T-helper 1 cell treated with Interleukin-12 subunit alpha and Interleukin-12 subunit beta and Interleukin-4 antibody, amounts not matched to agents 30 ng/mL and 1 ng/mL, for 36 hours (primary cell): ENCODE results near the gene MAN1B1. TPM values are rescaled to one million over a fixed set of nuclear protein-coding genes. Genes with fewer than 3 reads are reported as not detected.
"Not testable (repeated sequence)": the region's sequence is repeated elsewhere in the genome, so short reads cannot be mapped to it uniquely, and the experiment has no call there.

ENCODE experiments used
- intact Hi-C: fragments of 100-400 bp; cut with micrococcal nuclease; formaldehyde crosslinking; loops from one replicate; pipeline ENCODE4 v1.15.1; 2024
- total RNA-seq: library from RNA; stranded (reverse); gene quantifications from 2 replicates; pipeline ENCODE4 v1.2.3, GENCODE V29; 2022

Gene MAN1B1
- total RNA-seq, 1 donor from 2014 or later = 54.3 TPM

GRCh38 chr9:137052293-137052692 lies 34.5 kb upstream of the MAN1B1 start:
- intact Hi-C loops = no loop called here

DNA sequence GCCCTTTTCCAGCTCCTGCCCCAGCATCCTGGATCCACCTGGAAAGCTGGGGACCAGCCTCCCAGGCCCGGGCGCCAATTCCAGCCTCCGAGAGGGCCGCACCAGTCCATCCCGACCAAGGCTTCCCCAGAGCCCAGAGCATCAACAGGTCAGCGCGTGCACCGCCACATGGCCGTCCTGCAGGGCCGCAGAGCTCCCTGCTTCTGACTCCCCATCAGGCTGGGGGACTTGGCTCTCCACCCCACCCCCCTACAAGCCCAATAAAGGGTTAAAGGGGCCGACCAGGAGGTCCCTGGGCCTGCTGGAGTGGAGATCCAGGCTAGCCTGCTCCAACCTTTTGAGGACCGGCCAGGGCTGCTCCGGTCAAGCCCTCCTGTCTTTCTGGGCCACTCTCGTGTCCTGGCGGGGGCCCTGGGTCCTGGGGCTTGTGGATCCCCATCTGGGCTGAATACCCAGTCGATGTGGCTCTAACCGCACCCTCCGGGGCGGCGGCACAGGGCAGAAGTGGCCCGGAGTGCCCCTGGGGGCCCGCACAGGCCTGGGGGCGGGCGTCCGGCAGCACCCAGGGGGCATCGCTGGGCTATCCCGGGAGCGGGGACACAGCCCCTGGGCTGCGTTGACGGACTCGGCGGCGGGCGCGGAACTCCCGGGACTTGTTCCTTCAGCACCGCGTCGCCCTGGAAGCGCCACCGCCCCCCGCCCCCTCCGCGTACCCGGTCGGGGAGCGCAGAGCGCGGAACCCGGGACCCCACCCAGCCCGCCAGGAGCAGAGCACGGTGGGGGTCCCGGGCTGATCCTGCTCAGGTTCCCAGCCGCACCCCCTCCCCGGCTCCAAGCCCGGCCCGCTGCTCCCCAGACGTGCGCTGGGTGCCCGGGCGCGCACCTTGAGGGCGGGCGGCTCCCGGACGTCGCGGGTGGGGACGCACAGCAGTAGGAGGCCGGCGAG lies 33.5 kb upstream of the MAN1B1 start:
- intact Hi-C loops = no loop called here

- intact Hi-C loops = no loop called here
Measured at GRCh38 chr9:137053944-137054931, 32.5 kb upstream of the MAN1B1 start, which contains the start of gene ENTPD2. Gene ENTPD2 (minus strand): TSS chr9:137054061. CDS start chr9:137053997, 64 bp downstream.

GRCh38 chr9:137054932-137055384 lies 31.8 kb upstream of the MAN1B1 start:
- intact Hi-C loops = no loop called here

GRCh38 chr9:137055385-137056364 lies 31.1 kb upstream of the MAN1B1 start:
- intact Hi-C loops = no loop called here

GRCh38 chr9:137056739-137057415 lies 29.9 kb upstream of the MAN1B1 start:
- intact Hi-C loops = no loop called here

- intact Hi-C loops = no loop called here
Measured at GRCh38 chr9:137057545-137057944, 29.2 kb upstream of the MAN1B1 start.

GRCh38 chr9:137058521-137059234 lies 28.1 kb upstream of the MAN1B1 start:
- intact Hi-C loops = no loop called here

- intact Hi-C loops = no loop called here
Measured at GRCh38 chr9:137062384-137062783, 24.4 kb upstream of the MAN1B1 start.

DNA sequence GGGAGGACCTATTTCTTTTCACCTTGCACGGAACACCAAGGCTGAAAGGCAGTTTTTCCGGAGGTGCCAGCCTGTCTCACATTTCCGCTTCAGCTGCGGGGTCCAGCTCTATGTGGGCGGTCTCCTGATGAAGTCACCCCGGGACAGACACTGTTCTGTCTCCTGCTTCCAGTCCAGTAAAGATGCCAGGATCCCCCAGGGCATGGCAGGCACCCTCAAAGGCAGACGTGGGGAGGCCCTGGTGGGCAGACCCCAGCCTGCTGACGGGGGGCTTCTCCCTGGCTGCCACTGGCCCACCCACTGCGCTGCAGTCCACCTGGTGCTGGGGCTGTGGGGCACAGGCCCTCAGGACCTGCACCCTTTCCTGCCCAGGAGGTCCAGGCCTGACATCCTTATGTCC lies 24.0 kb upstream of the MAN1B1 start:
- intact Hi-C loops = not testable (repeated sequence)

DNA sequence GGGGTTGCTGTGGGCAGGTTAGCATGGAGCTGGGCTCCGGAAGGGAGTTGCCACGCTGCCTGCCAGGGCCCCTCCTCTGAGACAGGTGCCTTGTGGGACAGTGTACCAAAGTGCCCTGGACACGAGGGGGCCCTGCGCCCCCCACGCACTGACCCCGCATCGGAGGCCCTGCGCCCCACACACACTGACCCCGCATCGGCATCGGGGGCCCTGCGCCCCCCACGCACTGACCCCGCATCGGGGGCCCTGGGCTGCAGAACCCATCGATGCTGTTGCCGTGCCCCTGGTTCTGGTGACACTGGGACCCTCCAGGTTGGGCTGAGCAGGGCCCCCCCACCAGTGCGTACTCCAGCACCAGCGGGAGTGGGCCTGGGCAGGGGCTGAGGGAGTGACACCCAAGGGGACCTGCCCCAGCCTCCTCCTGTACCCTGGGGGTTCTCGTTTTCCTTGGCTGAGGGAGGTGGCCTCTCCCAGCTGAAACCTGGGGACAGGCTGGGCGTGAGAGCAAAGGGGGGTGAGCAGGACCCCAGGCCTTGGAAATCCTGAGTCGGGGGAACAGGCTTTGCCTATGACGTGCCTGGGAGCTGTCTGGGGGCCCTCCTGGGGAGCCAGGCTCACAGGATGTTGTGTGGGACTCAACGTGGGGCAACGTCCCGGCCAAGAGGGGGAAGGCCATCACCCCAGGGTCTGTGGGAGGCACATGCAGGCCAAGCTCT lies 23.3 kb upstream of the MAN1B1 start:
- intact Hi-C loops = no loop called here

- intact Hi-C loops = no loop called here
Measured at GRCh38 chr9:137064027-137064879, 22.5 kb upstream of the MAN1B1 start.

DNA sequence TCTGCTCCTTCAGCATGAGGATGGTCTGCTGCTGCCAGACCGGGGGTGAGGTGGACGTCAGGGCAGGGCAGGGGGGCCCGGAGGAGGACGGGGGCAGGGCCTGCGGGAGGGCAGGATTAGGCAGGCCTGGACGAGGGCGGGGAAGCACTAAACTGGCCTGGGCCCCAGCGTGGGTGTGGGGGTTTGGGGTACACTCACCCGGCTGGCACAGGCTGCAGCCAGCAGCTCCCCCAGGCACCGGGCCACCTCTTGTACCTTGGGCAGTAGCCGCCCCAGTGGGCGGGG lies 22.0 kb upstream of the MAN1B1 start:
- intact Hi-C loops = no loop called here

GRCh38 chr9:137065336-137065967 lies 21.3 kb upstream of the MAN1B1 start:
- intact Hi-C loops = no loop called here

DNA sequence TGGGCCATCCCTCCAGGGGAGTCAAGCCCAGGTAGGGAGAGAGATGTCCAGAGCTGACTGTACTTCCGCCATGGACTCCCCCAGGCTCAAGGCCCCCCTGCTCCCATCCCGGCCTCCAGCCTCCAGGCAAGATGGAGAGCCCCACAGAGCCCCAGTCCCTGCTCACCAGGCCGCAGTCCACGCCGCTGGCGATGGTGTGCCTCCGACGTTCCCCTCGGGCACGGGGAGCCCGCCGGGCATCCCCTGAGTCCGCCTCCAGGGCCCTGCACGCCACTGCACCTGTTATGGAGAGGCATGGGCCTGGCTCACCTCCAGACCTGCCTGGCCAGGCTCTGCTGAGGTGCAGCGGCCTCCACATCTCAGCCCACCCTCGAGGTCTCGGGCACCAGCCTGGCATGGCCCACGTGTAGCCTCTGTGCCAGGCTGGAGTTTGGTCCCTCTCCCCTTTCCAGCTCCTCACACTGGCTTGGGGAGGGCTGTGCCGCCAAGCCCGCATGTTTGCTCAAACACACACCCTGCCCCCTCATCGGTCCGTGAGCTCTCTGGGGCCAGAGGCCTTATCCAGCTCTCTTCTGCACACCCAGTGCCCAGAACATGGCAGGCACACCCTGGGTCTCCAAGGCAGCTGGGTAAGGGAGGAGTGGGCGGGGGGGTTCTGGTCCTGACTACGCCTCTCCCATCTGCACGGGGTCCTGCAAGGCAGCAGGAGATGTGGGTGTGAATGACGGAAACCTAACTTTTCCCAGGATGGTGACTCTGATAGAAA lies 20.5 kb upstream of the MAN1B1 start:
- intact Hi-C loops = no loop called here

DNA sequence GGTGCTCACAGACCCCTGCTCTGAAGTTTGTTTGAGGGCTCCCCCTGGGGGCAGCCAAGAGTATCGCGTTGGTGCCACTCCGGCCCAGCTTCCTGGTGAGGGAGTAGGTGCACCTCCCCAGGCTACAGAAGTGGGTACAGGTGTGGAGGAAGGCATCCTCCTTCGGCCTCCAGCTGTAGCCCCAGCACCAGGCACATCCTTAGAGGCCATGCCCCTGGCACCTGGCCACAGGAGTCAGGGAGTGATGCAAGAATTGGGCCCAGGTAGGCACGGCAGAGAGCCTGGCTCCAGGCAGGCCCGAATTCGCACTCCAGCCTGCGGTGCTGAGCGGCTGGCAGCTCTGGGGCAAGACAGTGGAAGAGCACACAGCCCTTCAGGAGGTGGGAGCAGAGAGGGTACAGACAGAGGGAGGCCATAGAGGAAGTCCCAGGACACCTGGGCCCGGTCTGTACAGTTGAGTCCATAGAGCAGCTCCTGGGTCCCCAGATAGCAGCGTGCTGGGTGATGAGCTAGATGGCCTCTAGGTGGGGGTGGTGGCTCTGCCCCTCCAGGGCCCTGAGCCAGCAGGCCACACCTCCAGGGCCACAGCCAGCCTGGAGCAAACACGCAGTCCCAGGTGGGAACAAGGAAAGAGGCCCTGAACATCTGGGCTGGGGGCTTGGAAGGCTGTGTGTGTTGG lies 18.8 kb upstream of the MAN1B1 start:
- intact Hi-C loops = loop anchor here (1.0 kb wide), 2 partner anchors 22 to 173 kb away; partner anchors contain the start of genes NPDC1 and TUBB4B
